Measurements from ENCODE around the gene USP48.

Gene USP48

GRCh38 chr1:21662426-21663247 is 120.3 kb downstream of the USP48 start:
- intact Hi-C loops (cut with DNase I): no loop called here
- DNase-seq: peak in 1 of 10 donors; percentile 52

GRCh38 chr1:21661886-21662285 is 121.1 kb downstream of the USP48 start:
- intact Hi-C loops (cut with DNase I): no loop called here
- DNase-seq: peak in 1 of 10 donors; percentile 36

- DNase-seq: peak in 1 of 10 donors; percentile 33
- intact Hi-C loops (cut with DNase I): loop anchor here (1.0 to 10.0 kb wide), 5 partner anchors 151 to 427 kb away; partner anchors contain the start of gene ALPL
Observed at GRCh38 chr1:21659924-21660326, 123.0 kb downstream of the USP48 start.

- intact Hi-C loops (cut with DNase I): loop anchor here (1.0 to 10.0 kb wide), 5 partner anchors 150 to 427 kb away; partner anchors contain the start of gene ALPL
- DNase-seq: peak in 9 of 10 donors; percentile 72 to 97 (median 82)
Observed at GRCh38 chr1:21659099-21659923, 123.6 kb downstream of the USP48 start.

GRCh38 chr1:21657456-21658190 is 125.3 kb downstream of the USP48 start:
- intact Hi-C loops (cut with DNase I): loop anchor here (2.0 to 10.0 kb wide), 3 partner anchors 305 to 425 kb away; no protein-coding TSS in a partner anchor
- DNase-seq: peak in 2 of 10 donors; percentile 58 to 59

- peak in 4 of 10 donors; percentile 27 to 82 (median 69) for DNase-seq
- intact Hi-C loops (cut with DNase I): loop anchor here (5.0 to 10.0 kb wide), 2 partner anchors 307 to 311 kb away; no protein-coding TSS in a partner anchor
Observed at GRCh38 chr1:21655748-21656147, 127.2 kb downstream of the USP48 start.

- peak in 6 of 10 donors; percentile 25 to 90 (median 54) for DNase-seq
- intact Hi-C loops (cut with DNase I): loop anchor here (5.0 to 10.0 kb wide), 2 partner anchors 307 to 310 kb away; no protein-coding TSS in a partner anchor
Observed at GRCh38 chr1:21655259-21655658, 127.7 kb downstream of the USP48 start.

GRCh38 chr1:21654209-21654608 is 128.7 kb downstream of the USP48 start:
- DNase-seq: no peak
- intact Hi-C loops (cut with DNase I): loop anchor here (10.0 kb wide), 1 partner anchor 309 kb away; no protein-coding TSS in a partner anchor

- peak; percentile 71 to 98 (median 82) for DNase-seq
- intact Hi-C loops (cut with DNase I): loop anchor here (2.0 to 10.0 kb wide), 2 partner anchors 29 to 309 kb away; no protein-coding TSS in a partner anchor
Observed at GRCh38 chr1:21653744-21654100, 129.2 kb downstream of the USP48 start.

GRCh38 chr1:21652937-21653743 is 129.8 kb downstream of the USP48 start:
- intact Hi-C loops (cut with DNase I): loop anchor here (2.0 to 10.0 kb wide), 2 partner anchors 28 to 308 kb away; no protein-coding TSS in a partner anchor
- peak in 2 of 10 donors; percentile 49 to 64 for DNase-seq

GRCh38 chr1:21652101-21652936 is 130.6 kb downstream of the USP48 start:
- peak in 2 of 10 donors; percentile 47 to 71 for DNase-seq
- intact Hi-C loops (cut with DNase I): loop anchor here (2.0 to 10.0 kb wide), 2 partner anchors 28 to 308 kb away; no protein-coding TSS in a partner anchor

GRCh38 chr1:21651214-21652042 is 131.5 kb downstream of the USP48 start:
- peak in 5 of 10 donors; percentile 52 to 95 (median 78) for DNase-seq
- intact Hi-C loops (cut with DNase I): loop anchor here (2.0 to 10.0 kb wide), 2 partner anchors 27 to 307 kb away; no protein-coding TSS in a partner anchor

- intact Hi-C loops (cut with DNase I): loop anchor here (10.0 kb wide), 1 partner anchor 306 kb away; no protein-coding TSS in a partner anchor
- DNase-seq: no peak
Observed at GRCh38 chr1:21650400-21650799, 132.5 kb downstream of the USP48 start.

GRCh38 chr1:21649315-21649714 is 133.6 kb downstream of the USP48 start:
- DNase-seq: no peak
- intact Hi-C loops (cut with DNase I): no loop called here

- intact Hi-C loops (cut with DNase I): no loop called here
Observed at GRCh38 chr1:21648791-21649190, 134.2 kb downstream of the USP48 start.

GRCh38 chr1:21648352-21648730 is 134.6 kb downstream of the USP48 start:
- intact Hi-C loops (cut with DNase I): no loop called here
- DNase-seq: no peak

More at GRCh38 chr1:21648791-21649190, 134.2 kb downstream of the USP48 start:
- DNase-seq: no peak

Data from posterior cingulate gyrus (tissue), 11 donors.